Glutamatergic neuron (in vitro differentiated cells): ENCODE results near the gene HPSE2. TPM values are rescaled to one million over a fixed set of nuclear protein-coding genes. Genes with fewer than 3 reads are reported as not detected.

Source experiments
- DNase-seq: peaks from one replicate; pipeline ENCODE4 v3.0.0; 2022
- H3K27ac Mint-ChIP-seq: one replicate; pipeline ENCODE4 v1.8.0; 2020; ENCODE audit warnings: mild to moderate bottlenecking, mixed read lengths, inconsistent platforms; ENCODE audit not compliant: unreplicated experiment
- H3K27me3 Mint-ChIP-seq: one replicate; pipeline ENCODE4 v1.8.0; 2020; ENCODE audit warnings: mild to moderate bottlenecking, moderate library complexity, mixed read lengths, inconsistent platforms; ENCODE audit not compliant: unreplicated experiment
- H3K36me3 Mint-ChIP-seq: one replicate; pipeline ENCODE4 v1.8.0; 2020; ENCODE audit warnings: mild to moderate bottlenecking, mixed read lengths, inconsistent platforms; ENCODE audit not compliant: unreplicated experiment
- H3K4me1 Mint-ChIP-seq: one replicate; pipeline ENCODE4 v1.8.0; 2020; ENCODE audit warnings: mild to moderate bottlenecking, low read depth, mixed read lengths, inconsistent platforms; ENCODE audit not compliant: unreplicated experiment
- H3K4me3 Mint-ChIP-seq: one replicate; pipeline ENCODE4 v1.8.0; 2020; ENCODE audit warnings: mild to moderate bottlenecking, mixed read lengths, inconsistent platforms; ENCODE audit not compliant: unreplicated experiment
- H3K9me3 Mint-ChIP-seq: one replicate; pipeline ENCODE4 v1.8.0; 2020; ENCODE audit warnings: mild to moderate bottlenecking, moderate library complexity, mixed read lengths, inconsistent platforms; ENCODE audit not compliant: unreplicated experiment
- CTCF ChIP-seq: fragments of 200-600 bp; sonication (generic); IDR thresholded peaks from one replicate; pipeline ENCODE4 v1.5.0; 2021; ENCODE audit not compliant: partially characterized antibody, unreplicated experiment
- total RNA-seq: library from RNA; stranded (reverse); fragmentation: NEBNext Ultra II Directional; extraction: Animal tissue kit (Norgen Biotek cat#: 25700); gene quantifications from one replicate; pipeline ENCODE4 v1.2.1, GENCODE V29; 2021; ENCODE audit not compliant: unreplicated experiment

Gene HPSE2
- total RNA-seq, 1 donor from 2014 or later, result not detected

DNA sequence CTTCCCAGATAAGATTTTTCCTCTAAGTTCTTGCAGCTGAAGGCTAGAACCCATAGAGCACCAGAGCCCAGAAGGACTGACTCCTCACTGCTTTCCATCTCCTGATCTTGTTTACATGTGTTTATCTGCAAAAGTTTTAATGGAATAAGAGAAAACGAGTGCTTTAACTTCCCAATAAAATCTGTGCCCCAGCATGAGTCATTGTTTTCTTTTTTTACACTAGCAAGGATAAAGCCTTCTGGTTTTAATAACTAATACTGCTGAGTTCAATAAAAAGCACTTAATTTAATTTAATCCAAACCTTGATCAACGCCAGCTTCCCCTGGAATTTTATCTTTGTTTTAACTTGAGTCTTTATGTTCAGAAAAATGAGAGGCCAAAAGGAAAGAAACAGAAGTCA, 227.6 kb downstream of the HPSE2 start:
- H3K4me3 Mint-ChIP-seq, result no peak overlapping the region
- H3K36me3 Mint-ChIP-seq, result peaks cover 11% of the 10 kb centered on the region
- no peaks in the 10 kb centered on the region for H3K27me3 Mint-ChIP-seq
- TF ChIP-seq CTCF, result no peak
- no peak overlapping the region for H3K27ac Mint-ChIP-seq
- H3K4me1 Mint-ChIP-seq, result no peaks in the 10 kb centered on the region
- H3K9me3 Mint-ChIP-seq, result peaks cover 7% of the 10 kb centered on the region
- no peak for DNase-seq

- TF ChIP-seq CTCF, result no peak
- no peak overlapping the region for H3K27ac Mint-ChIP-seq
- H3K4me1 Mint-ChIP-seq, result no peaks in the 10 kb centered on the region
- DNase-seq, result no peak
- peaks cover 7% of the 10 kb centered on the region for H3K9me3 Mint-ChIP-seq
- no peaks in the 10 kb centered on the region for H3K27me3 Mint-ChIP-seq
- no peak overlapping the region for H3K4me3 Mint-ChIP-seq
- peaks cover 11% of the 10 kb centered on the region for H3K36me3 Mint-ChIP-seq
Observed at GRCh38 chr10:99007457-99007856, 228.2 kb downstream of the HPSE2 start.

DNA sequence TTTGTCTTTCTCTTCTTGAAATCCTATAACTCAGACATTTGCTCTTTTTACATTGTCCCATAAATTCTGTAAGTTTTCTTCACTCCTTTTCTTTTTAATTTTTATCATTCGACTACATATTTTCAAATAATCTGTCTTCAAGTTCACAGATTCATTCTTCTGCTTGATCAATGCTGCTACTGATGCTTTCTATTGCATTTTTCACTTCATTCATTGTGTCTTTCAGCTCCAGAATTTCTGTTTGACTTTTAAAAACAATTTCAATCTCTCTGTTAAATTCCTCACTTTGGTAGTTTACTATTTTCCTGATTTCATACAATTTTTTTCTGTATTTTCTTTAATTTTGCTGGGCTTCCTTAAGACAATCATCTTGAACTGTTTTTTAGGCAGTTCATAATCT, 230.4 kb downstream of the HPSE2 start:
- Mint-ChIP-seq H3K9me3 (peaks cover 7% of the 10 kb centered on the region), H3K4me1 (no peaks in the 10 kb centered on the region), H3K27ac (no peak overlapping the region), H3K4me3 (no peak overlapping the region), H3K36me3 (peaks cover 11% of the 10 kb centered on the region), H3K27me3 (no peaks in the 10 kb centered on the region)
- no peak for DNase-seq
- TF ChIP-seq CTCF, result no peak

DNA sequence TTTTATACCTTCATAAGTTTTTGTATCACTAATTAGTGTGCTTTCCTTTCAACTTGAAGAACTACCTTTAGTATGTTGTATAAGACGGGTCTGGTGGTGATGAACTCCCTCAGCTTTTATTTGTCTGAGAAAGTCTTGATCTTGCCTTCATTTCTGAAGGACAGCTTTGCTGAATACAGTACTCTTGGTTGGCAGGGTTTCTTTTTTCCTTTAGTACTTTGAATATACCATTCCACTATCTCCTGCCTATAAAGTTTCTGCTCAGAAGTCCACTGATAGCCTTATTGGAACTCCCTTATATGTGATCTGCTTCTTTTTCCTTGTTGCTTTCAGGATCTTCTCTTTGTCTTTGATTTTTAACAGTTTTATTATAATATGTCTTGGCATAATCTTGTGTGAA, 230.9 kb downstream of the HPSE2 start:
- no peaks in the 10 kb centered on the region for H3K27me3 Mint-ChIP-seq
- no peak overlapping the region for H3K4me3 Mint-ChIP-seq
- H3K4me1 Mint-ChIP-seq, result no peaks in the 10 kb centered on the region
- peaks cover 11% of the 10 kb centered on the region for H3K36me3 Mint-ChIP-seq
- no peak for TF ChIP-seq CTCF
- H3K9me3 Mint-ChIP-seq, result peaks cover 7% of the 10 kb centered on the region
- DNase-seq, result no peak
- H3K27ac Mint-ChIP-seq, result no peak overlapping the region

DNA sequence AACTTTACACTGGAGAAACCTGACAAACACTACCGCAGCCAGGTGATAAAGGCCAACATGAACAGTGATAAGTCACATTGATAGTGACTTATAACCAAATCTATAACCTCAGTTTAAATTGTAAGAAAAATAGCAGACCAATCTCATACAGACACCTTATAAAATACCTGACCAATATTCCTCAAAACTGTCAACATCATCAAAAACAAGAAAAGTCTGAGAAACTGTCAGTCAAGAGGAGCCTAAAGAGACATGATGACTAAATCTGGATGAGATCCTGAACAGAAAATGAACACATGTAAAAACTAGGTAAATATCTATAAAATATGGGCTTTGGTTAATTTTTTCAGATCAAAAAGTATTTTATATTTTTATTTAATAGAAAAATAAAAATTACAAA, 233.3 kb downstream of the HPSE2 start:
- Mint-ChIP-seq H3K27ac (no peak overlapping the region), H3K27me3 (no peaks in the 10 kb centered on the region), H3K4me3 (no peak overlapping the region), H3K4me1 (no peaks in the 10 kb centered on the region), H3K9me3 (peaks cover 7% of the 10 kb centered on the region), H3K36me3 (peaks cover 11% of the 10 kb centered on the region)
- TF ChIP-seq CTCF, result no peak
- DNase-seq, result no peak
